GM12873 (cell line): ENCODE results near the gene MED4.

ENCODE experiments used
- CTCF ChIP-seq: IDR thresholded peaks from 2 replicates; pipeline ENCODE4 v1.5.1; 2012; ENCODE audit warnings: low read depth, mild to moderate bottlenecking, moderate library complexity, low read length, control low read depth; ENCODE audit not compliant: insufficient read depth; ENCODE audit errors: missing control alignments

MED4 gene

GRCh38 chr13:48094404-48094780, 512 bp downstream of the MED4 start:
- no peak for TF ChIP-seq CTCF

GRCh38 chr13:48093588-48093987, 1.3 kb downstream of the MED4 start:
- no peak for TF ChIP-seq CTCF

- TF ChIP-seq CTCF: no peak
Observed at GRCh38 chr13:48086272-48086671, 8.6 kb downstream of the MED4 start.

GRCh38 chr13:48081739-48082138, 13.2 kb downstream of the MED4 start:
- TF ChIP-seq CTCF: no peak

- peak; percentile 64 for TF ChIP-seq CTCF
Observed at GRCh38 chr13:48078251-48078656, 16.6 kb downstream of the MED4 start.

- no peak for TF ChIP-seq CTCF
Observed at GRCh38 chr13:48074006-48074405, 20.9 kb downstream of the MED4 start.

GRCh38 chr13:48072787-48073186, 22.1 kb downstream of the MED4 start:
- no peak for TF ChIP-seq CTCF
